HFFc6 (cell line): ENCODE data around the gene KCNV2. TPM values are rescaled to one million over a fixed set of nuclear protein-coding genes. Genes with fewer than 3 reads are reported as not detected.
A peak's percentile ranks its signal among the peaks of the same experiment; 100 is the strongest.

Experiments
- DNase-seq: peaks from one replicate; pipeline ENCODE4 v3.0.0-alpha.2; 2018
- H3K27ac Mint-ChIP-seq: 2 replicates; pipeline ENCODE4 v1.8.0; 2020; ENCODE audit warnings: mild to moderate bottlenecking, mixed read lengths
- H3K27me3 Mint-ChIP-seq: 2 replicates; pipeline ENCODE4 v1.8.0; 2021; ENCODE audit warnings: mild to moderate bottlenecking, moderate library complexity, mixed read lengths; ENCODE audit not compliant: insufficient read depth
- H3K36me3 Mint-ChIP-seq: 2 replicates; pipeline ENCODE4 v1.8.0; 2021; ENCODE audit warnings: low read depth, mixed read lengths
- H3K4me1 Mint-ChIP-seq: 2 replicates; pipeline ENCODE4 v1.8.0; 2020; ENCODE audit warnings: low read depth, mixed read lengths
- H3K4me3 Mint-ChIP-seq: 2 replicates; pipeline ENCODE4 v1.8.0; 2020; ENCODE audit warnings: mild to moderate bottlenecking, moderate library complexity, mixed read lengths
- H3K9me3 Mint-ChIP-seq: 2 replicates; pipeline ENCODE4 v1.8.0; 2020; ENCODE audit warnings: mild to moderate bottlenecking, mixed read lengths
- CTCF ChIP-seq: fragments of 200-600 bp; sonication (generic); IDR thresholded peaks from 2 replicates; pipeline ENCODE4 v1.5.0; 2021; ENCODE audit warnings: antibody characterized with exemption, mild to moderate bottlenecking
- total RNA-seq, 6 experiments: library from RNA; stranded (reverse); fragmentation: NEBNext Ultra II Directional; extraction: Animal tissue kit (Norgen Biotek cat#: 25700); gene quantifications; 2 replicates in 1 of 6; 3 replicates in 5 of 6; pipeline ENCODE4 v1.2.3, GENCODE V29; 2021

KCNV2 gene
- total RNA-seq, 6 experiments from 2014 or later: not detected

- Mint-ChIP-seq H3K36me3 (peaks cover 43% of the 10 kb centered on the region), H3K27ac (peak overlapping the region; percentile 2; the same call in 1 of the 2 replicates), H3K9me3 (no peaks in the 10 kb centered on the region), H3K27me3 (no peaks in the 10 kb centered on the region), H3K4me3 (no peak overlapping the region), H3K4me1 (peaks cover 22% of the 10 kb centered on the region)
- no peak for TF ChIP-seq CTCF
- no peak for DNase-seq
Measured at GRCh38 chr9:2755285-2755684, 38.0 kb downstream of the KCNV2 start.

- peak overlapping the region; percentile 66 for H3K27ac Mint-ChIP-seq
- no peaks in the 10 kb centered on the region; the same call in 1 of the 2 replicates for H3K27me3 Mint-ChIP-seq
- peaks cover 22% of the 10 kb centered on the region for H3K4me1 Mint-ChIP-seq
- no peaks in the 10 kb centered on the region for H3K9me3 Mint-ChIP-seq
- no peak overlapping the region for H3K4me3 Mint-ChIP-seq
- no peak for TF ChIP-seq CTCF
- DNase-seq: no peak
- peaks cover 42% of the 10 kb centered on the region for H3K36me3 Mint-ChIP-seq
Measured at GRCh38 chr9:2758162-2758897, 41.0 kb downstream of the KCNV2 start.

GRCh38 chr9:2758898-2759510 is 41.7 kb downstream of the KCNV2 start:
- DNase-seq: no peak
- peak overlapping the region; percentile 66 for H3K27ac Mint-ChIP-seq
- no peak for TF ChIP-seq CTCF
- no peaks in the 10 kb centered on the region for H3K9me3 Mint-ChIP-seq
- H3K4me3 Mint-ChIP-seq: no peak overlapping the region
- no peaks in the 10 kb centered on the region; the same call in 1 of the 2 replicates for H3K27me3 Mint-ChIP-seq
- H3K36me3 Mint-ChIP-seq: peaks cover 35% of the 10 kb centered on the region
- H3K4me1 Mint-ChIP-seq: peaks cover 22% of the 10 kb centered on the region

GRCh38 chr9:2761424-2761823 is 44.1 kb downstream of the KCNV2 start:
- Mint-ChIP-seq H3K27ac (no peak overlapping the region), H3K4me3 (no peak overlapping the region), H3K27me3 (no peaks in the 10 kb centered on the region; the same call in 1 of the 2 replicates), H3K4me1 (peaks cover 33% of the 10 kb centered on the region), H3K9me3 (no peaks in the 10 kb centered on the region), H3K36me3 (peaks cover 24% of the 10 kb centered on the region)
- no peak for DNase-seq
- no peak for TF ChIP-seq CTCF

GRCh38 chr9:2764353-2764752 is 47.0 kb downstream of the KCNV2 start:
- Mint-ChIP-seq H3K4me1 (peaks cover 33% of the 10 kb centered on the region), H3K4me3 (no peak overlapping the region), H3K27ac (peak overlapping the region; percentile 66; the same call in 1 of the 2 replicates), H3K9me3 (no peaks in the 10 kb centered on the region), H3K36me3 (peaks cover 27% of the 10 kb centered on the region), H3K27me3 (no peaks in the 10 kb centered on the region; the same call in none of the 2 replicates)
- no peak for TF ChIP-seq CTCF
- no peak for DNase-seq
